Suprapubic skin (tissue), 4 donors: ENCODE data around the gene PTPRS. TPM values are rescaled to one million over a fixed set of nuclear protein-coding genes. Genes with fewer than 3 reads are reported as not detected.

Experiments
- DNase-seq, 2 donors: peaks; one replicate each; pipeline ENCODE4 v3.0.0-alpha.2; 2019; ENCODE audit warnings: low spot score in 2 of 2
- H3K27ac ChIP-seq: fragments of 200-600 bp; sonication (generic); one replicate; pipeline ENCODE4 v1.5.1; 2019
- H3K27me3 ChIP-seq: fragments of 200-600 bp; sonication (generic); one replicate; pipeline ENCODE4 v1.5.1; 2019
- H3K36me3 ChIP-seq: fragments of 200-600 bp; sonication (generic); one replicate; pipeline ENCODE4 v1.5.1; 2019
- H3K4me1 ChIP-seq: fragments of 200-600 bp; sonication (generic); one replicate; pipeline ENCODE4 v1.5.1; 2019
- H3K4me3 ChIP-seq: fragments of 200-600 bp; sonication (generic); one replicate; pipeline ENCODE4 v1.5.1; 2019; ENCODE audit warnings: mild to moderate bottlenecking
- H3K9me3 ChIP-seq: fragments of 200-600 bp; sonication (generic); one replicate; pipeline ENCODE4 v1.5.1; 2019
- EP300 ChIP-seq: sonication (generic); formaldehyde crosslinking; IDR thresholded peaks from one replicate; pipeline ENCODE4 v1.6.1; 2017; ENCODE audit warnings: antibody characterized with exemption
- POLR2A ChIP-seq, 2 donors: fragments of 450-650 bp; IDR thresholded peaks; one replicate each; pipeline ENCODE4 v1.6.1; 2017; ENCODE audit warnings: antibody characterized with exemption in 2 of 2, mild to moderate bottlenecking in 2 of 2, moderate library complexity in 2 of 2
- POLR2AphosphoS5 ChIP-seq, 3 donors: sonication (generic); formaldehyde crosslinking; IDR thresholded peaks; one replicate each; pipeline ENCODE4 v1.6.1; 2017; ENCODE audit warnings: antibody characterized with exemption in 3 of 3
- WGBS: methylation state at CpG from one replicate; pipeline ENCODE4 v1.1.5; 2018; 5-methylcytosine and 5-hydroxymethylcytosine counted together
- total RNA-seq, 4 donors: library from RNA; depleted of rRNA; stranded (reverse); fragments of >200 nt; gene quantifications; one replicate each; pipeline ENCODE4 v1.1.0, GENCODE V29; 2016
- TF ChIP-seq, protein P1 (sequence below), 2 donors: fragments of 200-600 bp in 1 of 2; fragments of 450-650 bp in 1 of 2; sonication (generic) in 1 of 2; IDR thresholded peaks; one replicate each; pipeline ENCODE4 v1.5.1; 2016 to 2019; ENCODE audit warnings: antibody characterized with exemption in 2 of 2, mild to moderate bottlenecking in 1 of 2, moderate library complexity in 1 of 2

PTPRS gene
- total RNA-seq, 4 donors from 2014 or later, result 116 to 182 (median 159) TPM

DNA sequence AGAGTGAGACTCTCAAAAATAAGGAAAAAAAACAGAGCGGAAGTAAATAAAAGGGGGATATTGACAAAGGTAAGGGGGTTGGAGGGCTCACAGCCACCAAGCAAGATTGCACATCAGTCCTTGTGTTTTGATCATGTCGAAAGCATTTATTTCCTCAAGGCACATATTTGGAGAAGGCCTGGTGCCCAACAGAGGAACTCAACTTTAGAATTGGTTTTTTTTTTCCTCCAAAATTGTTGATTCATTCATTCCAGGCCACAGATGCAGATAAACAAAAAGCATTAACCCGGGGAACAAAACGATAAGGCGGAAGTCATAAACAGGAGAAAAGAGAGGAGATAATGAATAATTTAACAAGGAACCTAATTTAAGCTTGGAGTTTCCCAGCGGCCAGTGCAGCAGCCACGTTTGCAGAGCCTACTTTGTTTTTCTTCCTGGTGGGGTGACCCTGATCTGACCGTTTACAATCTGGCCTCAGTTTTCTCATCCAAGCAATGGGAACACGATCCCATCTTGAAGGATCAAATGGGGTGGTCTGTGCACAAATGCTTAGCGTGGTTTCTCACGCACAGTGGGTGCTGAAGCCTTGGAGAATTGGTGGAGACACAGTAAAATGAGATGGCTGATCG lies 2.1 kb upstream of the PTPRS start:
- Histone ChIP-seq H3K4me1 (peaks cover 21% of the 10 kb centered on the region), H3K4me3 (no peak overlapping the region), H3K27me3 (peaks cover 32% of the 10 kb centered on the region), H3K9me3 (no peaks in the 10 kb centered on the region), H3K36me3 (no peaks in the 10 kb centered on the region), H3K27ac (no peak overlapping the region)
- DNase-seq, result no peak
- TF ChIP-seq, protein P1, sequence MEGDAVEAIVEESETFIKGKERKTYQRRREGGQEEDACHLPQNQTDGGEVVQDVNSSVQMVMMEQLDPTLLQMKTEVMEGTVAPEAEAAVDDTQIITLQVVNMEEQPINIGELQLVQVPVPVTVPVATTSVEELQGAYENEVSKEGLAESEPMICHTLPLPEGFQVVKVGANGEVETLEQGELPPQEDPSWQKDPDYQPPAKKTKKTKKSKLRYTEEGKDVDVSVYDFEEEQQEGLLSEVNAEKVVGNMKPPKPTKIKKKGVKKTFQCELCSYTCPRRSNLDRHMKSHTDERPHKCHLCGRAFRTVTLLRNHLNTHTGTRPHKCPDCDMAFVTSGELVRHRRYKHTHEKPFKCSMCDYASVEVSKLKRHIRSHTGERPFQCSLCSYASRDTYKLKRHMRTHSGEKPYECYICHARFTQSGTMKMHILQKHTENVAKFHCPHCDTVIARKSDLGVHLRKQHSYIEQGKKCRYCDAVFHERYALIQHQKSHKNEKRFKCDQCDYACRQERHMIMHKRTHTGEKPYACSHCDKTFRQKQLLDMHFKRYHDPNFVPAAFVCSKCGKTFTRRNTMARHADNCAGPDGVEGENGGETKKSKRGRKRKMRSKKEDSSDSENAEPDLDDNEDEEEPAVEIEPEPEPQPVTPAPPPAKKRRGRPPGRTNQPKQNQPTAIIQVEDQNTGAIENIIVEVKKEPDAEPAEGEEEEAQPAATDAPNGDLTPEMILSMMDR (IDR thresholded peaks at IDR 0.05), result no peak
- TF ChIP-seq POLR2A (IDR thresholded peaks at IDR 0.05) (no peak), POLR2AphosphoS5 (IDR thresholded peaks at IDR 0.05) (no peak), EP300 (no peak)
- WGBS, result 64% methylated on average over 12 of the region's 12 CpGs

DNA sequence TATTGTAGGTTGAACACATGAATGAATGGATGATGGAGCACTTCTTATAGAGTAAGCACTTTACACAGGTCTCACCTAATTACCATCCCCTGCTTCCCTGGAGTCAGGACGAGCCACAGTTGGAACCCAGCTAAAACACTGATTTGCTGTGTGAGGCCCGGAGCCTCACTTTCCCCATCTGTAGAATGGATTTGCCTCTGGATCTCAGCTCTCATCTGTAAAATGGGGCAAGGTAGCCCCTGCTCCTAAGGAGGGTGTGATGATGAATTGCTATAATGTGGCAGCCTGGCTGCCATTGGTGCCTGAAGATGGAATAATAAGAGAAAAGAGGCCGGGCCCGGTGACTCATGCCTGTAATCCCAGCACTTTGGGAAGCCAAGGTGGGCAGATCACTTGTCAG lies 1.4 kb upstream of the PTPRS start:
- Histone ChIP-seq H3K9me3 (no peaks in the 10 kb centered on the region), H3K4me1 (peaks cover 21% of the 10 kb centered on the region), H3K27me3 (peaks cover 39% of the 10 kb centered on the region), H3K4me3 (no peak overlapping the region), H3K27ac (no peak overlapping the region), H3K36me3 (no peaks in the 10 kb centered on the region)
- DNase-seq, result no peak
- WGBS, result 79% methylated on average over 4 of the region's 4 CpGs
- no peak for TF ChIP-seq POLR2A (IDR thresholded peaks at IDR 0.05)
- TF ChIP-seq POLR2AphosphoS5 (IDR thresholded peaks at IDR 0.05), result no peak
- TF ChIP-seq, protein P1 (IDR thresholded peaks at IDR 0.05), result no peak
- TF ChIP-seq EP300, result no peak

DNA sequence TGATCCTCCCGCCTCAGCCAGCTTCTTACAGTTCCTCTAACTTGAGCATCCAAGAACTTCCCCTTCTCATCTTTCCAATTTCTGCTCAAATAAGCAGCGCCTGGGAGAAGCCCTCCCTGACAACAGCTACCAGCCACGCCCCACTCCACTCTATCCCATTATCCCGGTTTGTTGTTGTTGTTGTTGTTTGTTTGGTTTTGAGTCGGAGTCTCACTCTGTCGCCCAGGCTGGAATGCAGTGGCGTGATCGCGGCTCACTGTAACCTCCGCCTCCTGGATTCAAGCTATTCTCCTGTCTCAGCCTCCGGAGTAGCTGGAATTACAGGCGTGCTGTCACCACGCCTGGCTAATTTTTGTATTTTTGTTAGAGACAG lies 822 bp upstream of the PTPRS start:
- H3K4me1 ChIP-seq, result peaks cover 21% of the 10 kb centered on the region
- WGBS, result 82% methylated on average over 13 of the region's 13 CpGs
- DNase-seq, result no peak
- H3K36me3 ChIP-seq, result no peaks in the 10 kb centered on the region
- no peak for TF ChIP-seq POLR2A (IDR thresholded peaks at IDR 0.05)
- no peak for TF ChIP-seq EP300
- no peak for TF ChIP-seq POLR2AphosphoS5 (IDR thresholded peaks at IDR 0.05)
- TF ChIP-seq, protein P1 (IDR thresholded peaks at IDR 0.05), result no peak
- H3K9me3 ChIP-seq, result no peaks in the 10 kb centered on the region
- no peak overlapping the region for H3K27ac ChIP-seq
- H3K4me3 ChIP-seq, result no peak overlapping the region
- H3K27me3 ChIP-seq, result peaks cover 44% of the 10 kb centered on the region

DNA sequence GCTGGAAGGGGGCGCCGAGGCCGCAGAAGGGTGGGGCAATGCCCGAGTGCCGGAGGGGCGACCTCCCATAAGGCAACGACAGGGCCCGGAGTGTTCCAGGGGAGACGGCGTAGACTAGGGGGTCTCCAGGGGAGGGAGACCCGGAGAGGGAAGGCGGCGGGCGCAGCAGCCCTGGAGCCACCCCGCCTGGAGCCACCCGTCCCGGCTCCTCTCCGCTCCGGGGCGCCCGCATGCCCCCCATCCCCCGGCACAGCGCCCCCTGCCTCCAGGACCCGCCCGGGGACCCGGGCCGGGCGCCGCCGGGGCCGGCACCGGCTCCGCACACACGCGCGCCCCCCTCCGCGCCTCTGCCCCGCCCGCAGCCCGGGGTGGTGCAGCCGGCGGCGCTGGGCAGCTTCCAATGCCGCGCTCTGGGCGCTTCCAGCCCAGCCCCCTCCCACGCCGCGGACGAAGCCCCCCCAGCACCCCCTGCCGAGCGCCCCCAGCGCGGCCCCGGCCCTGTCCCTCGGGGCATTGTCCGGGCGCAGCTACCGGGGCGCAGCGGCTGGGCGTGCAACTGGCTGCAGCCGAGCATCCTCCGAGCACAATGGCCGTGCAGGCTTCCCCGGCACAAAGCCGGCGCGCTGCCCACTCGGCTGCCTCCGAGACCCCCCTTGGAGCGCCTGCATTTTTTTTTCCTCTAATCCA lies 519 bp downstream of the PTPRS start:
- no peaks in the 10 kb centered on the region for H3K9me3 ChIP-seq
- H3K4me3 ChIP-seq, result peak overlapping the region; percentile 71
- no peaks in the 10 kb centered on the region for H3K36me3 ChIP-seq
- H3K4me1 ChIP-seq, result peaks cover 21% of the 10 kb centered on the region
- TF ChIP-seq POLR2A (IDR thresholded peaks at IDR 0.05), result no peak
- TF ChIP-seq, protein P1 (IDR thresholded peaks at IDR 0.05), result no peak
- no peak for TF ChIP-seq POLR2AphosphoS5 (IDR thresholded peaks at IDR 0.05)
- no peak for TF ChIP-seq EP300
- no peak for DNase-seq
- no peak overlapping the region for H3K27ac ChIP-seq
- H3K27me3 ChIP-seq, result peaks cover 55% of the 10 kb centered on the region
- 1% methylated on average over 12 of the region's 73 CpGs for WGBS

DNA sequence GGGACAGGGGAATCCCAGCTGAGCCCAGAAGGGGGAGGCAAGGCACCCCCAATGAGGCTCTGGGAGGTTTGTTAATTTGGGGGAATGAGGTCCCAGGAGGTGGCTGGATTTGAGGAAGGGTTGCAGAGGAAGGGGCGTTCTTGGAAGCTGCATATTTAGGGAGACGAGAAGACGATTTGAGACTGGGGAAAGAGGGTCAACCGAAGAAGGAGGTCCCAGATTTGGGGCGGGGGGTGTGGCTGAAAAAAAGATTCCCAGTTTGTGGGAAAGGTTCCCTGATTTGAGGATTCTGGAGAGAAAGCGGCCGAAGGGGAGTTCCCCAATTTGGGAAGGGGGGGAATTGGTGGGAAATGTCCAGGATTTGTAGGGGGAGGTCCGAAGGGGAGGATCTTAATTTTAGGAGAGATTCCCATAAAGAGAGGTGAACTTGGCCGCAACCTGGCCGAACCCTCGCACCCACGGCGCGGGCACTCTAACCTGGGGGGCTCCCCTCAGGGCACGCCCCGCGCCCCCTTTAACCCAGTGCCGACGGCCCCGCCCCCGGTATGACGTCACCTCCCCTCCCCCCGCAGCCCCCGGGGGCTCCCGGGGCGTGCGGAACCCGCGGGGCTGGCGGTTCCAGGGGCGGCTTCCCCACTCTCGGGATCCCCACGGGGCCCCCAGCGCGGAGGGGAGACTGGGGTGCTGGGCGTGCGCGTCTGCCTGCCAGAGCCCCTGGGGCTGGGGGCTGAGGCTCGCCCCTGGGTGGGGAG lies 1.2 kb downstream of the PTPRS start:
- H3K27ac ChIP-seq, result no peak overlapping the region
- no peaks in the 10 kb centered on the region for H3K9me3 ChIP-seq
- TF ChIP-seq EP300, result no peak
- TF ChIP-seq POLR2A (IDR thresholded peaks at IDR 0.05), result no peak
- no peak for TF ChIP-seq POLR2AphosphoS5 (IDR thresholded peaks at IDR 0.05)
- TF ChIP-seq, protein P1 (IDR thresholded peaks at IDR 0.05), result no peak
- H3K4me1 ChIP-seq, result peaks cover 21% of the 10 kb centered on the region
- peaks cover 63% of the 10 kb centered on the region for H3K27me3 ChIP-seq
- no peak for DNase-seq
- peak overlapping the region; percentile 71 for H3K4me3 ChIP-seq
- WGBS, result 3% methylated on average over 11 of the region's 39 CpGs
- H3K36me3 ChIP-seq, result no peaks in the 10 kb centered on the region
